Sigmoid colon (tissue), 3 donors: ENCODE results near the gene TMEM9.

Experiments used
- POLR2A ChIP-seq, 2 donors: fragments of 450-650 bp; IDR thresholded peaks; one replicate each; pipeline ENCODE4 v1.6.1; 2016; ENCODE audit warnings: antibody characterized with exemption in 2 of 2, mild to moderate bottlenecking in 2 of 2, moderate library complexity in 2 of 2
- TF ChIP-seq, protein P1 (sequence below), 4 experiments: fragments of 450-650 bp in 3 of 4; fragments of 200-600 bp in 1 of 4; IDR thresholded peaks; one replicate each; pipeline ENCODE4 v1.5.1; 2016 to 2019; ENCODE audit warnings: antibody characterized with exemption in 4 of 4, mild to moderate bottlenecking in 3 of 4, moderate library complexity in 2 of 4

DNA sequence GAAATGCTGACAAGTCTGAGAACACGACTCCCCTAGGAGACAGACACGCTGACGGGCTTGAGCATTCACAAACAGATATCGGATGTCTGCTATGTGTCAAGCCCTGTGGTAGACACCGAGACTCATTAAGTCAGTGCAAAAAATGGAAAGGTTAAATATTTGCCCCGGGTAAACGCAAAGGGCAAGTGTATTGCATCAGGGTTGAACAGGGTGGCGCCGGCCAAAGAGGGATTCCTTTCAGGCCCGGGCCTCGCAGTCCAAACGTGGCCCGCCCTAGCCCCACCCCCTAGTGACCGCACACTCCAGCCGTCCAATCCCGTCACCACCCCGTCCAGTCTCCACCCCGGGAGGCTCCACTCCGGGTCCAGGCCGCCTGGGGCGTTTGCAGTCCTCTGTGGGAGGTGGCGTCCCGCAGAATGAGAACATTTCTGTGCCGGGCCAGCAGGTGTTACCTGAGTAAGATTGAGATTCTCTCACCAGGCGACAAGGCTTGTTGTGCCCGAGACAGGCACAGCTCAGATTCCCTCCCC, 16.3 kb upstream of the TMEM9 start:
- TF ChIP-seq, protein P1, sequence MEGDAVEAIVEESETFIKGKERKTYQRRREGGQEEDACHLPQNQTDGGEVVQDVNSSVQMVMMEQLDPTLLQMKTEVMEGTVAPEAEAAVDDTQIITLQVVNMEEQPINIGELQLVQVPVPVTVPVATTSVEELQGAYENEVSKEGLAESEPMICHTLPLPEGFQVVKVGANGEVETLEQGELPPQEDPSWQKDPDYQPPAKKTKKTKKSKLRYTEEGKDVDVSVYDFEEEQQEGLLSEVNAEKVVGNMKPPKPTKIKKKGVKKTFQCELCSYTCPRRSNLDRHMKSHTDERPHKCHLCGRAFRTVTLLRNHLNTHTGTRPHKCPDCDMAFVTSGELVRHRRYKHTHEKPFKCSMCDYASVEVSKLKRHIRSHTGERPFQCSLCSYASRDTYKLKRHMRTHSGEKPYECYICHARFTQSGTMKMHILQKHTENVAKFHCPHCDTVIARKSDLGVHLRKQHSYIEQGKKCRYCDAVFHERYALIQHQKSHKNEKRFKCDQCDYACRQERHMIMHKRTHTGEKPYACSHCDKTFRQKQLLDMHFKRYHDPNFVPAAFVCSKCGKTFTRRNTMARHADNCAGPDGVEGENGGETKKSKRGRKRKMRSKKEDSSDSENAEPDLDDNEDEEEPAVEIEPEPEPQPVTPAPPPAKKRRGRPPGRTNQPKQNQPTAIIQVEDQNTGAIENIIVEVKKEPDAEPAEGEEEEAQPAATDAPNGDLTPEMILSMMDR (IDR thresholded peaks at IDR 0.05) = no peak
- TF ChIP-seq POLR2A (IDR thresholded peaks at IDR 0.05) = peak; percentile 58 to 79
